K562 (cell line): ENCODE data around the gene PRPF6. TPM values are rescaled to one million over a fixed set of nuclear protein-coding genes. Genes with fewer than 3 reads are reported as not detected.

ENCODE experiments used
- ATAC-seq: fragments of 200-7000 bp; cut with Tn5 transposase; 3 replicates; pipeline ENCODE4 v1.9.1; 2020; ENCODE audit warnings: moderate library complexity
- BruUV-seq: library from RNA; stranded (reverse); fragments of 400-500 nt; replicated peaks from 2 replicates; lab custom pipeline; 2021; lab: Mats Ljungman, UMichigan
- CTCF ChIA-PET: fragments of 300-600 bp; formaldehyde crosslinking; extraction: SDS; loops from one replicate; lab custom pipeline; 2021; ENCODE audit warnings: low intra/inter-chr PET ratio; lab: Yijun Ruan, JAX
- POLR2A ChIA-PET: fragments of 300-600, 350-650 bp; sonication (Branson Sonifier 250); formaldehyde crosslinking; extraction: SDS; loops from one replicate; lab custom pipeline; 2021; ENCODE audit warnings: antibody characterized with exemption, inconsistent platforms; lab: Yijun Ruan, JAX
- DNase-seq, 4 experiments: peaks; one replicate each; pipeline versions ENCODE4 v3.0.0 to v3.0.0-alpha.2; 2011 to 2018; ENCODE audit warnings: low spot score in 3 of 4, mixed read lengths in 3 of 4; ENCODE audit errors: extremely low read depth in 1 of 4
- FAIRE-seq: peaks from 2 replicates; lab custom pipeline; 2011; peaks lifted over from hg19 to GRCh38; lab: Jason Lieb, UNC
- H2AFZ ChIP-seq: 2 replicates; pipeline ENCODE4 v1.6.0; 2011; ENCODE audit warnings: low read depth, low read length, control low read depth, inconsistent platforms
- H3K27ac ChIP-seq: fragments of 200-600 bp; 3 replicates; pipeline ENCODE4 v1.8.0; 2011; ENCODE audit warnings: low read depth, mild to moderate bottlenecking, control low read depth, inconsistent platforms, low read length, moderate library complexity, mixed read lengths; ENCODE audit errors: extremely low read depth
- H3K27me3 ChIP-seq, 2 experiments: fragments of 300-600 bp in 1 of 2; 2 replicates in 1 of 2; 3 replicates in 1 of 2; pipeline versions ENCODE4 v1.6.0 to v1.8.0; 2011; ENCODE audit warnings: inconsistent platforms in 2 of 2, low read length in 2 of 2, mild to moderate bottlenecking in 1 of 2, mixed read lengths in 1 of 2, moderate library complexity in 1 of 2; ENCODE audit not compliant: control insufficient read depth in 2 of 2, insufficient read depth in 2 of 2
- H3K36me3 ChIP-seq: fragments of 300-600 bp; 3 replicates; pipeline ENCODE4 v1.8.0; 2011; ENCODE audit warnings: mild to moderate bottlenecking, low read length, inconsistent platforms; ENCODE audit not compliant: control insufficient read depth, insufficient read depth
- H3K4me1 ChIP-seq, 2 experiments: fragments of 200-600 bp in 1 of 2; replicated peaks in 1 of 2; 2 replicates in 1 of 2; 3 replicates in 1 of 2; pipeline versions ENCODE4 v1.5.1 to v1.8.0; 2011; ENCODE audit warnings: inconsistent platforms in 2 of 2, low read length in 2 of 2, mild to moderate bottlenecking in 1 of 2, mixed read lengths in 1 of 2, moderate library complexity in 1 of 2; ENCODE audit not compliant: control insufficient read depth in 2 of 2, insufficient read depth in 2 of 2
- H3K4me2 ChIP-seq: 2 replicates; pipeline ENCODE4 v1.6.1; 2011; ENCODE audit warnings: low read length, control low read depth, inconsistent platforms, mixed read lengths; ENCODE audit not compliant: insufficient read depth
- H3K4me3 ChIP-seq: fragments of 200-600 bp; sonication (generic), shearing (Covaris generic); 2 replicates; pipeline ENCODE4 v1.5.1; 2016; ENCODE audit warnings: control low read depth, inconsistent platforms
- H3K79me2 ChIP-seq: fragments of 200-600 bp; 3 replicates; pipeline ENCODE4 v1.8.0; 2011; ENCODE audit warnings: low read length, inconsistent platforms; ENCODE audit not compliant: control insufficient read depth, insufficient read depth
- H3K9ac ChIP-seq, 2 experiments: 2 replicates each; pipeline versions ENCODE4 v1.6.0 to v1.6.1; 2011; ENCODE audit warnings: low read depth in 2 of 2, low read length in 2 of 2, control low read depth in 1 of 2, inconsistent platforms in 1 of 2, mild to moderate bottlenecking in 1 of 2, mixed read lengths in 1 of 2; ENCODE audit not compliant: insufficient read depth in 1 of 2
- H3K9me1 ChIP-seq: one replicate; pipeline ENCODE4 v1.6.0; 2011; ENCODE audit warnings: inconsistent platforms, mild to moderate bottlenecking, low read length, moderate library complexity; ENCODE audit not compliant: control insufficient read depth, insufficient read depth
- H3K9me3 ChIP-seq: replicated peaks from 2 replicates; pipeline ENCODE4 v1.5.1; 2011; ENCODE audit warnings: low read depth, low read length, inconsistent platforms; ENCODE audit not compliant: control insufficient read depth, insufficient read depth
- H4K20me1 ChIP-seq: replicated peaks from 2 replicates; pipeline ENCODE4 v1.6.1; 2011; ENCODE audit warnings: low read length, inconsistent platforms, mixed read lengths; ENCODE audit not compliant: control insufficient read depth, insufficient read depth
- ARHGAP35 ChIP-seq: fragments of 450-650 bp; IDR thresholded peaks from 2 replicates; pipeline ENCODE4 v1.6.1; 2018; ENCODE audit not compliant: partially characterized antibody
- FOXA3 ChIP-seq, 2 experiments: fragments of 450-650 bp in 1 of 2; sonication (generic) in 1 of 2; formaldehyde crosslinking; IDR thresholded peaks in 1 of 2; conservative IDR thresholded peaks in 1 of 2; 2 replicates each; pipeline versions ENCODE4 v1.4.0 to v1.8.0; 2020 to 2022; ENCODE audit warnings: mild to moderate bottlenecking in 2 of 2, missing genetic modification reagents in 1 of 2
- KAT7 ChIP-seq: sonication (generic); formaldehyde crosslinking; IDR thresholded peaks from 2 replicates; pipeline ENCODE4 v1.8.0; 2022; ENCODE audit warnings: missing genetic modification reagents, mild to moderate bottlenecking, borderline replicate concordance
- TRIM25 ChIP-seq: fragments of 450-650 bp; IDR thresholded peaks from 2 replicates; pipeline ENCODE4 v1.7.0; 2016; ENCODE audit warnings: borderline replicate concordance
- WGBS: fragments of 100-300 bp; shearing (Covaris generic); methylation state at CpG from one replicate; pipeline ENCODE4 v1.1.6; 2016; ENCODE audit warnings: low coverage, mixed read lengths; ENCODE audit not compliant: insufficient coverage; ENCODE audit errors: missing lambda C conversion rate; 5-methylcytosine and 5-hydroxymethylcytosine counted together
- in situ Hi-C: fragments of 300-500 bp; cut with MboI; formaldehyde crosslinking; loops from 4 replicates; pipeline ENCODE4 v1.15.0; 2018; ENCODE audit warnings: inconsistent platforms, mixed read lengths
- intact Hi-C: fragments of 100-400 bp; cut with micrococcal nuclease; formaldehyde crosslinking; loops from 2 replicates; pipeline ENCODE4 v1.14.2; 2022
- polyA plus RNA-seq, 8 experiments: library from polyadenylated mRNA; depleted of rRNA in 4 of 8; stranded (reverse) in 5 of 8; unstranded in 3 of 8; fragments of >200 nt; fragmentation: Nextera tagmentation in 2 of 8; fragmentation: Illumina TruSeq in 1 of 8; extraction: Ambion mirVana in 2 of 8; extraction: Trizol in 1 of 8; gene quantifications; 2 replicates each; pipeline versions ENCODE4 v1.2.1 to v1.2.3, GENCODE V29; 2011 to 2014; ENCODE audit warnings: inconsistent platforms in 1 of 8, missing spikeins in 1 of 8
- total RNA-seq, 7 experiments: library from RNA; depleted of rRNA in 6 of 7; stranded (reverse); fragments of >200 nt in 6 of 7; fragmentation: Illumina TruSeq in 2 of 7; extraction: Trizol in 2 of 7; gene quantifications; 2 replicates each; pipeline versions ENCODE4 v1.2.1 to v1.2.3, GENCODE V29; 2011 to 2021; ENCODE audit warnings: low replicate concordance in 1 of 7
- TF ChIP-seq, protein P1 (sequence below): sonication (generic); formaldehyde crosslinking; IDR thresholded peaks from 2 replicates; pipeline ENCODE4 v1.8.0; 2022; ENCODE audit warnings: mild to moderate bottlenecking, missing genetic modification reagents
- TF ChIP-seq, protein P2 (sequence below): fragments of 200-800 bp; sonication (Bioruptor generic); IDR thresholded peaks from 2 replicates; pipeline ENCODE4 v1.6.1; 2017; ENCODE audit warnings: missing genetic modification characterization, missing compliant biosample characterization

Gene PRPF6
- total and polyA plus RNA-seq, 9 of the 15 experiments (the other 6 are each of a cell fraction or from before 2014, with no cell fraction given): 4.2 to 83.2 (median 59.9) TPM

DNA sequence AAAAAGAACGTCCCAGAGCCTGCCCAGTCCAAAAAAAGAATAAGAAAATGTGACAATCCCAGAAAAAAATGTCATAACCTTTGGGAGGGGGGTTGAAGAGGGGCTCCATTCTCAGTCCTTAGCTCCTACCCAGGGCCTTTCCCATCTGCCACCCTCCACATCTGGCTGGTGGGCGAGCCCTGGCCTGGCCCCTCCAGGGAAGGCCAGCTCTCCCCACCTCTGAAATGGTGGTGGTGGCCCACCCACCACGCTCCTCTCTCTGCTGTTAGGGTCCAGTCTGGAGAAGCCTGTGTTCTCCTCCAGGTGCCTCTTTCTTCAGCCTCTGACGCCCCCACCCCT is 98.0 kb downstream of the PRPF6 start:
- peaks cover 16 to 84% of the 10 kb centered on the region in 2 experiments; a peak in 4 of 5 replicates for H3K4me1 ChIP-seq
- ChIA-PET CTCF (no interaction called here), POLR2A (interaction anchor here (0.6 to 1.3 kb wide), 3 partner anchors 18 to 120 kb away, joined by 3 read pairs; no protein-coding TSS in a partner anchor)
- no peaks in the 10 kb centered on the region for H3K9me1 ChIP-seq
- H3K36me3 ChIP-seq: peaks cover 4% of the 10 kb centered on the region; the same call in 1 of the 3 replicates
- H3K27me3 ChIP-seq: peaks cover 0 to 2% of the 10 kb centered on the region in 2 experiments; a peak in 2 of 5 replicates
- FAIRE-seq: no peak
- peaks cover 10% of the 10 kb centered on the region; the same call in 2 of the 3 replicates for H3K79me2 ChIP-seq
- H3K4me3 ChIP-seq: peak overlapping the region; percentile 70
- intact Hi-C loops (no loop called here), in situ Hi-C loops (no loop called here)
- WGBS: 15% methylated on average over 3 of the region's 4 CpGs
- ATAC-seq: no peak
- TF ChIP-seq KAT7 (CRISPR knock-in tag) (0 out of 2 replicates have a peak, but pooled peaks have one; percentile 57), FOXA3 (CRISPR knock-in tag; conservative IDR thresholded peaks at IDR 0.05 in 1 of 2, IDR thresholded peaks at IDR 0.05 in 1 of 2) (peak in 1 of 2 experiments; percentile 17; a peak in 1 of 4 replicates), TRIM25 (no peak), ARHGAP35 (peak; percentile 49)
- TF ChIP-seq, protein P1, sequence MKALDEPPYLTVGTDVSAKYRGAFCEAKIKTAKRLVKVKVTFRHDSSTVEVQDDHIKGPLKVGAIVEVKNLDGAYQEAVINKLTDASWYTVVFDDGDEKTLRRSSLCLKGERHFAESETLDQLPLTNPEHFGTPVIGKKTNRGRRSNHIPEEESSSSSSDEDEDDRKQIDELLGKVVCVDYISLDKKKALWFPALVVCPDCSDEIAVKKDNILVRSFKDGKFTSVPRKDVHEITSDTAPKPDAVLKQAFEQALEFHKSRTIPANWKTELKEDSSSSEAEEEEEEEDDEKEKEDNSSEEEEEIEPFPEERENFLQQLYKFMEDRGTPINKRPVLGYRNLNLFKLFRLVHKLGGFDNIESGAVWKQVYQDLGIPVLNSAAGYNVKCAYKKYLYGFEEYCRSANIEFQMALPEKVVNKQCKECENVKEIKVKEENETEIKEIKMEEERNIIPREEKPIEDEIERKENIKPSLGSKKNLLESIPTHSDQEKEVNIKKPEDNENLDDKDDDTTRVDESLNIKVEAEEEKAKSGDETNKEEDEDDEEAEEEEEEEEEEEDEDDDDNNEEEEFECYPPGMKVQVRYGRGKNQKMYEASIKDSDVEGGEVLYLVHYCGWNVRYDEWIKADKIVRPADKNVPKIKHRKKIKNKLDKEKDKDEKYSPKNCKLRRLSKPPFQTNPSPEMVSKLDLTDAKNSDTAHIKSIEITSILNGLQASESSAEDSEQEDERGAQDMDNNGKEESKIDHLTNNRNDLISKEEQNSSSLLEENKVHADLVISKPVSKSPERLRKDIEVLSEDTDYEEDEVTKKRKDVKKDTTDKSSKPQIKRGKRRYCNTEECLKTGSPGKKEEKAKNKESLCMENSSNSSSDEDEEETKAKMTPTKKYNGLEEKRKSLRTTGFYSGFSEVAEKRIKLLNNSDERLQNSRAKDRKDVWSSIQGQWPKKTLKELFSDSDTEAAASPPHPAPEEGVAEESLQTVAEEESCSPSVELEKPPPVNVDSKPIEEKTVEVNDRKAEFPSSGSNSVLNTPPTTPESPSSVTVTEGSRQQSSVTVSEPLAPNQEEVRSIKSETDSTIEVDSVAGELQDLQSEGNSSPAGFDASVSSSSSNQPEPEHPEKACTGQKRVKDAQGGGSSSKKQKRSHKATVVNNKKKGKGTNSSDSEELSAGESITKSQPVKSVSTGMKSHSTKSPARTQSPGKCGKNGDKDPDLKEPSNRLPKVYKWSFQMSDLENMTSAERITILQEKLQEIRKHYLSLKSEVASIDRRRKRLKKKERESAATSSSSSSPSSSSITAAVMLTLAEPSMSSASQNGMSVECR (CRISPR knock-in tag): peak; percentile 43; the same call in 1 of the 2 replicates
- TF ChIP-seq, protein P2, sequence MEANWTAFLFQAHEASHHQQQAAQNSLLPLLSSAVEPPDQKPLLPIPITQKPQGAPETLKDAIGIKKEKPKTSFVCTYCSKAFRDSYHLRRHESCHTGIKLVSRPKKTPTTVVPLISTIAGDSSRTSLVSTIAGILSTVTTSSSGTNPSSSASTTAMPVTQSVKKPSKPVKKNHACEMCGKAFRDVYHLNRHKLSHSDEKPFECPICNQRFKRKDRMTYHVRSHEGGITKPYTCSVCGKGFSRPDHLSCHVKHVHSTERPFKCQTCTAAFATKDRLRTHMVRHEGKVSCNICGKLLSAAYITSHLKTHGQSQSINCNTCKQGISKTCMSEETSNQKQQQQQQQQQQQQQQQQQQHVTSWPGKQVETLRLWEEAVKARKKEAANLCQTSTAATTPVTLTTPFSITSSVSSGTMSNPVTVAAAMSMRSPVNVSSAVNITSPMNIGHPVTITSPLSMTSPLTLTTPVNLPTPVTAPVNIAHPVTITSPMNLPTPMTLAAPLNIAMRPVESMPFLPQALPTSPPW (CRISPR knock-in tag): no peak
- peak overlapping the region; percentile 78 to 94 for H3K9ac ChIP-seq
- BruUV-seq: TSS peak; percentile 66
- no peak for DNase-seq
- no peaks in the 10 kb centered on the region for H4K20me1 ChIP-seq
- no peaks in the 10 kb centered on the region for H3K9me3 ChIP-seq
- peak overlapping the region; percentile 80 for H2AFZ ChIP-seq
- peak overlapping the region; percentile 75; the same call in 2 of the 3 replicates for H3K27ac ChIP-seq
- H3K4me2 ChIP-seq: peak overlapping the region; percentile 70
